CD4-positive, alpha-beta T cell treated with Interleukin-21 for 1 hour (primary cell): ENCODE data around the gene MBLAC1.
"Not testable (repeated sequence)": the region's sequence is repeated elsewhere in the genome, so short reads cannot be mapped to it uniquely, and the experiment has no call there.

Experiments used
- DNase-seq: peaks from one replicate; pipeline ENCODE4 v3.0.0-alpha.2; 2020

The MBLAC1 gene

GRCh38 chr7:100124301-100125230 lies 2.2 kb upstream of the MBLAC1 start:
- no peak for DNase-seq

DNA sequence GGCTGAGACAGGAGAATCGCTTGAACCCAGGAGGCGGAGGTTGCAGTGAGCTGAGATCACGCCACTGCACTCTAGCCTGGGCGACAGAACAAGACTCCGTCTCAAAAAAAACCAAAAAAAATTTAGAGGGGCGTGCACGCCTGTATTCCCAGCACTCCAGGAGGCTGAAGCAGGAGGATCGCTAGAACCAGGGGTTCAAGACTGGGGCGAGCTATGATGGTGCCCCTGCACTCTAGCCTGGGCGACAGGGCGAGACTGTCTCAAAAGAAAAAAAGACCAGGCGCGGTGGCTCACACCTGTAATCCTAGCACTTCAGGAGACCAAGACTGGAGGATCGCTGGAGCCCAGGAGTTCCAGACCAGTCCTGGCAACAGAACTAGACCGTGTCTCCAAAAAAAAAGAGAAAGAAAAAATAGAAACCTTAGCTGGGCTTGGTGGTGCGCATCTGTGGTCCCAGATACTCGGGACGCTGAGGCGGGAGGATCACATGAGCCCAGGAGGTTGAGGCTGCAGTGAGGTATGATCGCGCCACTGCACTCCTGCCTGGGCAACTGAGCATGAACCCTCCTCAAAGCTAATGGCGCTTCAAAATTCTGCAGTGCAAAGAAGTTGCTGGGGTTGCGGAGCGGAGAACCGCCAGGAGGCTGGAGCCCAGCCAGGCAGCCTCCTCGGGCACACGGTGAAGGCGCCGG lies 382 bp upstream of the MBLAC1 start:
- no peak for DNase-seq

DNA sequence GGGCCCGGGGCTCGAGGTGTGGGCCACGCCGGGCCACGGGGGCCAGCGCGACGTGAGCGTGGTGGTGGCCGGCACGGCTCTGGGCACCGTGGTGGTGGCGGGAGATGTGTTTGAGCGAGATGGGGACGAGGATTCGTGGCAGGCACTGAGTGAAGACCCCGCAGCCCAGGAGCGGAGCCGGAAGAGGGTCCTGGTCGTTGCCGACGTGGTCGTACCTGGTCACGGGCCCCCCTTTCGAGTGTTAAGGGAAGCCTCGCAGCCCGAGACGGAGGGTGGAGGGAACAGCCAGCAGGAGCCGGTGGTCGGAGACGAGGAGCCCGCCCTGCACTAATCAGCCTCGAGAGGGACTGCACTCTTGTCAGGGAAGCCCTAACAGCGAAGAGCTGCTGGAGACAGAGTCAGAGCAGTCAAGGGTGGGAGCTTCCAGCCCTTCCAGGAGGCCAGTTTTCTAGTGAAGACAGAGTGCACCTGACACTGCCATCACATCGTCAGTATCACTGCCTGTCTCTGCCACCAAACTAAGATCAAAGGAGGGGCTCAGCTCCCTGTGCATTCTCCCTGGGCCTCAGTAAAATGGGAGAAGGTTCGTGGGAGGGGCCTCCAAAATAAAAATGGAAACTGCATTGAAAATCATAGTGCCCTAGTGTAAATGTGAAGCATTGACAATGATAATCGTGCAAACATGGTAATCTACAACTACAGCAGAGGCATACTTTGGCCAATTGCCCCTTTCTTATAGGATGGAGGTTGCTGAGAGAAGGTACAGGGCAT lies 1.3 kb downstream of the MBLAC1 start:
- DNase-seq, result peak; percentile 20

DNA sequence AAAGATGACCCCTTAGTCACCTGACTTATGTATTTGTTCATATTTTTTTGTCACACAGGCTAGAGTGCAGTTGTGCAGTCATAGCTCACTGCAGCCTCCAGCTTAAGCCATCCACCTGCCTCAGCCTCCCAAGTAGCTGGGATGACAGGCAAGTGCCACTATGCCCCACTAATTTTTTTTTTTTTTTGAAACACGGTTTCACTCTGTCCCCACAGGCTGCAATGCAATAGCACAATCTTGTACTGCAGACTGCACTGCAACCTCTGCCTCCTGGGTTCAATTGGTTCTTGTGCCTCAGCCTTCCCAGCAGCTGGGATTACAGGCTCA lies 1.8 kb downstream of the MBLAC1 start:
- DNase-seq, result no peak

DNA sequence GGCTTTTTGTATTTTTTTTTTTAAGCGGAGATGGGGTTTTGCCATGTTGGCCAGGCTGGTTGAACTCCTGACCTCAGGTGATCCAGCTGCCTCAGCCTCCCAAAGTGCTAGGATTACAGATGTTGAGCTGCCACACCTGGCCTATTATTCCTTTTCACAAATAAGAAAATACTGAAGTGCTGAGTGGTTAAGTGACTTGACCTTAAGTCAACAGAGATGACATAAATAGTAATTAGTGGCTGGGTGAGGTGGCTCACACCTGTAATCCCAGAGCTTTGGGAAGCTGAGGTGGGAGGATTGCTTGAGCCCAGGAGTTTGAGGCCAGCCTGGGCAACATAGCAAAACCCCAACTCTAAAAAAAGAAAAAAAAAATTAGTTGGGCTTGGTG lies 3.4 kb downstream of the MBLAC1 start:
- not testable (repeated sequence) for DNase-seq

DNA sequence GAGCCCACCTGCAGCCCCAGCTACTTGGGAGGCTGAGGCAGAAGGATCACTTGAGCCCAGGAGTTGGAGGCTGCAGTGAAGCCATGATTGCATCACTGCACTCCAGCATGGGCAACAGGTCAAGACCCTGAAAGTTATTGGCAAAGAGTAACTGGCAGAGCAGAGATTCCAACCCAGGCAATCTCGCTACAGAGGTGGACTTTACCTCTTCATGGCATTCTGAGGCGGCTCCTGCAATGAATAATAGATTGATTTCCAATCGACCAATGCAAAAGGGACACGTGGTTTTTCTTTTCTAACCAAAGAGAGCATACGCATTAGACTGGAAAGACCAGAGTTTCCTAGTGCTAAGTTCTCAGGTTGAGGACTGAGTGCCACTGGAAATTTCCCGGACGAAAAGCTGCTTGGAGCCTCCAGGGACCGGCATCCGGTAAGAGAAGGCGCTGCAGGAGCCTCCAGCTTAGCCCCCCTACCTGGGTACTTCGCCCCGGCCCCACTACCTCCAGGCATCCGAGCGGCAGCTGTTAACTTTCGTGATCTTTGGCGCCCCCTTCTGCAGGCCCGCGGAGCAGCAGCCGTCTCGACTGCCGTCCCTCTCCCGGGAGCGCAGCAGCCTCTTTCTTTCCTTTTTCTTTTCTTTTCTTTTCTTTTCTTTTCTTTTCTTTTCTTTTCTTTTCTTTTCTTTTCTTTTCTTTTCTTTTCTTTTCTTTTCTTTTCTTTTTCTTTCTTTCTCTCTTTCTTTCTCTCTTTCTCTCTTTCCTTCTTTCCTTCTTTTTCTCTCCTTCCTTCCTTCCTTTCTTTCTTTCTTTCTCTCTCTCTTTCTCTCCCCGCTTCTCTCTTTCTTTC lies 4.1 kb downstream of the MBLAC1 start:
- peak; percentile 83 for DNase-seq

- DNase-seq, result no peak
These were observed 5.4 kb downstream of the MBLAC1 start for GRCh38 chr7:100132126-100132525.

DNA sequence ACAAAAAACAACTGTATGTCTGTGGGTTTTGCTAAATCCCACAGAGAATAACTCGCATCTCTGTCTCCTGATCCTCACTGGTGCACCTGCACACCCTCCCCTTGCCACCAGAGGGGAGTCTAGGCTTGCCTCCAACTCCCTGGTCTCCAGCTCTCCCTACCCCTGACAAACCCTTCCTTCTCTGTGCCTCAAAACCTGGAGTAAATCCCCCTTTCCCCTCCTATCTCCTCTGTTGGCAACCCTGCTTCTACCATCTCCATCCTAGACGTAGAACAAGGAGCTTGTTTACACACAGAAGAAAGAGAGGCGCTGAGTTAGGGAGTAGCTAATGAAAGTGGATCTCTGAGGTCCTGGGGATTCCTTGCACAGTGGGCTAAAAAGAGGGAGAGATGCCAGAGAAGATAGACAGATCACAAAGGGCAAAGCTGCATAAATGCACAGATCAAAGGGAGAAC lies 6.0 kb downstream of the MBLAC1 start:
- peak; percentile 77 for DNase-seq

- no peak for DNase-seq
These were observed 11.3 kb downstream of the MBLAC1 start for GRCh38 chr7:100137851-100138760.

DNA sequence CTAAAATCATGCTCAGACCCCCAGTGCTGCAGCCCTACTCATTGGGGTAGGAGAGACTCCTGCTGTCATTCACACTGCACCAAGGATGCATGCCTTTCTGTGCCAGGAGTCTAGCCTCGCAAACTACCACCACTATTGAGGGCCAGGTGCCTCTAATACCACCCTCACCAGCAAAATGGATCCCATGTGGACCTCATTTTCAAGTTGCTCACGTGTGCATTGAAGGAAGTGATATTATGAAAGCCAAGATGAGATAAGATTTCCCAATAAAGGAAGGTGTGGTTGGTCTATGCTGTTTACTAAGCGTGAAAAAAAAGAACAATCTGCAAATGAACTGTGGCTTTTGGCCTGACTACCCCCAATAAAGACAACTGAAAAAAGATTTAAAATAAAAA lies 14.8 kb downstream of the MBLAC1 start:
- no peak for DNase-seq

DNA sequence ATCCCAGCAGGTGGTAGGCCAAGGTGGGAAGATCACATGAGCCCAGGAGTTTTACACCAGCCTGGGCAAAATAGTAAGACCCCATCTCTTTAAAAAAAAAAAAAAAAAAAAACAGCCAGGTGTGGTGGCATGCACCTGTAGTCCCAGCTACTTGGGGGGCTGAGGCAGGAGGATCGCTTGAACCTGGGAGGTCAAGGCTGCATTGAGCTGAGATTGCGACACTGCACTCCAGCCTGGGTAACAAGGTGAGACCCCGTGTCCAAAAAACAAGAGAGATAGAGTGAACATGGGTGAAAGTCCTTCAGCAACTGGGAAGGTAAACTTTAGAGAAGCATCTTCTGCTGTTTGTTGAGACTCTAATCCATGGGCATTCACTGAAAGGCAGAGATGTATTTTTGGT lies 15.7 kb downstream of the MBLAC1 start:
- DNase-seq, result no peak

GRCh38 chr7:100146350-100146749 lies 19.6 kb downstream of the MBLAC1 start:
- not testable (repeated sequence) for DNase-seq

DNA sequence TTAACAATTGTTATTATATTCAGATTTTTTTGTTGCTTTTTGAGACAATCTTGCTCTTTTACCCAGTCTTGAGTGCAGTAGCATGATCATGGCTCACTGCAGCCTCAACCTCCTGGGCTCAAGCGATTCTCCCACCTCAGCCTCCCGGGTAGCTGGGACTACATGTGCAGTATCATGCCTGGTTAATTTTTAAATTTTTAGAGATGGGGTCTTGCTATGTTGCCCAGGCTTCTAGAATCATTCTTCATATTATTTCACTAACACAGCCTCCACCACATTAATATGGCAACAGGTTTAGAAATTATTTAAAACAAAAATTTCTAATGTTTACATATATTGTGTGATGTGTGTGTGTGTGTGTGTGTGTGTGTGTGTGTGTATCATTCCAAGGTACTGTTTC lies 20.5 kb downstream of the MBLAC1 start:
- DNase-seq, result no peak

- no peak for DNase-seq
These were observed 21.4 kb downstream of the MBLAC1 start for GRCh38 chr7:100148225-100148558.

GRCh38 chr7:100148559-100149328 lies 22.0 kb downstream of the MBLAC1 start, which contains the start of gene LAMTOR4:
LAMTOR4 (plus strand) TSS chr7:100148918; CDS start chr7:100148973, 55 bp downstream.
- DNase-seq, result peak; percentile 99

DNA sequence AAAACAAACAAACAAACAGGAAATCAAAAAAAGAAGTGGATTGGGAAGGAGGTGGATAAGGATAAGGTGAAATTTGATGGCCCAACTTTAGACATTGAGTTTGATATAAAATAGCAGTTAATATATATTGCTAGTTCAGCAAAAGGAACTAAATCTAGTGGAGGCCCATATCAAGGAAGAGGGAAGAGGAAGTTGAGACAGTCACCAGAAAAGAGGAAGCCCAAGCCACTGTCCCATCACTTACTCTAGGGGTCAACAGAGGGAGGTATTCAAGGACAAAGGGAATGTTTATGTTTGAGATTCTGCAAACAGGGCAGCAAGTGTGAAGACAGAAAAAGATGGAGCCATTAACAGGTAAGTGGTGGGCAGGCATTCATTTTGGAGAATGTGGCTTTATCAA lies 25.6 kb downstream of the MBLAC1 start:
- no peak for DNase-seq

DNA sequence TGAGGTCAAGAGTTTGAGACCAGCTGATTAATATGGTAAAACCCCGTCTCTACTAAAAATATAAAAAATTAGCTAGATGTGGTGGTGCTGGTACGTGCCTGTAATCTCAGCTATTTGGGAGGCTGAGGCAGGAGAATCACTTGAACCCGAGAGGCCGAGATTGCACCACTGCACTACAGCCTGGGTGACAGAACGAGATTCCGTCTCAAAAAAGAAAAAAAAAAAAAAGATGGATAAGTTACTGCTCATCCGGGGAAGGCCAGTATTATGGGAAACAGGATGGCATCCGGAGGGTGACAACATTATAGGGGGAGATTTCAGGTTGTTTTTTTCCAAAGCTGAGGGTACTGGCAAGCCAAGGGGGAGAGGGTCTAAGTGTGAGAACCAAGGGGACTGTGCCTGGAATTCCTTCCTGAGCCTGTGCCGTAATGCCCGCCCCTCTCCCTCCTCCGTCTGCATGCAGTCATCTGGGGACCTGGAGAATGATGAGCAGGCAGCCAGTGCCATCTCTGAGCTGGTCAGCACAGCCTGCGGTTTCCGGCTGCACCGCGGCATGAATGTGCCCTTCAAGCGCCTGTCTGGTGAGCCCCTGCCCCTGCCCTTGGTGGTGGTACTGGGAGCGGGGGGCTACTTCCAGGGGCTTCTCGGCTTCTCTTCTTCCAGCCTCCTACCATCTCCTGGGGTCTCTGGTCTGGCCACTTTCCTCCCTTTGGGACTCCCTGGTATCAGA lies 26.3 kb downstream of the MBLAC1 start:
- no peak for DNase-seq

- DNase-seq, result no peak
These were observed 27.2 kb downstream of the MBLAC1 start for GRCh38 chr7:100153708-100154535.
